HFFc6 (cell line): ENCODE measurements around the gene ENOX2. TPM values are rescaled to one million over a fixed set of nuclear protein-coding genes. Genes with fewer than 3 reads are reported as not detected.

Experiments used
- DNase-seq: peaks from one replicate; pipeline ENCODE4 v3.0.0-alpha.2; 2018
- H3K27ac Mint-ChIP-seq: 2 replicates; pipeline ENCODE4 v1.8.0; 2020; ENCODE audit warnings: mild to moderate bottlenecking, mixed read lengths
- H3K27me3 Mint-ChIP-seq: 2 replicates; pipeline ENCODE4 v1.8.0; 2021; ENCODE audit warnings: mild to moderate bottlenecking, moderate library complexity, mixed read lengths; ENCODE audit not compliant: insufficient read depth
- H3K36me3 Mint-ChIP-seq: 2 replicates; pipeline ENCODE4 v1.8.0; 2021; ENCODE audit warnings: low read depth, mixed read lengths
- H3K4me1 Mint-ChIP-seq: 2 replicates; pipeline ENCODE4 v1.8.0; 2020; ENCODE audit warnings: low read depth, mixed read lengths
- H3K4me3 Mint-ChIP-seq: 2 replicates; pipeline ENCODE4 v1.8.0; 2020; ENCODE audit warnings: mild to moderate bottlenecking, moderate library complexity, mixed read lengths
- H3K9me3 Mint-ChIP-seq: 2 replicates; pipeline ENCODE4 v1.8.0; 2020; ENCODE audit warnings: mild to moderate bottlenecking, mixed read lengths
- CTCF ChIP-seq: fragments of 200-600 bp; sonication (generic); IDR thresholded peaks from 2 replicates; pipeline ENCODE4 v1.5.0; 2021; ENCODE audit warnings: antibody characterized with exemption, mild to moderate bottlenecking
- total RNA-seq, 6 experiments: library from RNA; stranded (reverse); fragmentation: NEBNext Ultra II Directional; extraction: Animal tissue kit (Norgen Biotek cat#: 25700); gene quantifications; 2 replicates in 1 of 6; 3 replicates in 5 of 6; pipeline ENCODE4 v1.2.3, GENCODE V29; 2021

The ENOX2 gene
- total RNA-seq, 6 experiments from 2014 or later, result 10.8 to 13.5 (median 11.9) TPM

GRCh38 chrX:130705591-130705990 lies 197.4 kb downstream of the ENOX2 start:
- no peak overlapping the region for H3K27ac Mint-ChIP-seq
- H3K4me1 Mint-ChIP-seq, result no peaks in the 10 kb centered on the region; the same call in 1 of the 2 replicates
- no peaks in the 10 kb centered on the region for H3K27me3 Mint-ChIP-seq
- H3K9me3 Mint-ChIP-seq, result no peaks in the 10 kb centered on the region
- no peak overlapping the region for H3K4me3 Mint-ChIP-seq
- no peak for TF ChIP-seq CTCF
- DNase-seq, result no peak
- H3K36me3 Mint-ChIP-seq, result no peaks in the 10 kb centered on the region

GRCh38 chrX:130704053-130705038 lies 198.7 kb downstream of the ENOX2 start:
- no peaks in the 10 kb centered on the region for H3K9me3 Mint-ChIP-seq
- H3K4me3 Mint-ChIP-seq, result no peak overlapping the region
- peak; percentile 10 for DNase-seq
- no peak for TF ChIP-seq CTCF
- H3K4me1 Mint-ChIP-seq, result no peaks in the 10 kb centered on the region; the same call in 1 of the 2 replicates
- no peak overlapping the region for H3K27ac Mint-ChIP-seq
- no peaks in the 10 kb centered on the region for H3K36me3 Mint-ChIP-seq
- H3K27me3 Mint-ChIP-seq, result no peaks in the 10 kb centered on the region

DNA sequence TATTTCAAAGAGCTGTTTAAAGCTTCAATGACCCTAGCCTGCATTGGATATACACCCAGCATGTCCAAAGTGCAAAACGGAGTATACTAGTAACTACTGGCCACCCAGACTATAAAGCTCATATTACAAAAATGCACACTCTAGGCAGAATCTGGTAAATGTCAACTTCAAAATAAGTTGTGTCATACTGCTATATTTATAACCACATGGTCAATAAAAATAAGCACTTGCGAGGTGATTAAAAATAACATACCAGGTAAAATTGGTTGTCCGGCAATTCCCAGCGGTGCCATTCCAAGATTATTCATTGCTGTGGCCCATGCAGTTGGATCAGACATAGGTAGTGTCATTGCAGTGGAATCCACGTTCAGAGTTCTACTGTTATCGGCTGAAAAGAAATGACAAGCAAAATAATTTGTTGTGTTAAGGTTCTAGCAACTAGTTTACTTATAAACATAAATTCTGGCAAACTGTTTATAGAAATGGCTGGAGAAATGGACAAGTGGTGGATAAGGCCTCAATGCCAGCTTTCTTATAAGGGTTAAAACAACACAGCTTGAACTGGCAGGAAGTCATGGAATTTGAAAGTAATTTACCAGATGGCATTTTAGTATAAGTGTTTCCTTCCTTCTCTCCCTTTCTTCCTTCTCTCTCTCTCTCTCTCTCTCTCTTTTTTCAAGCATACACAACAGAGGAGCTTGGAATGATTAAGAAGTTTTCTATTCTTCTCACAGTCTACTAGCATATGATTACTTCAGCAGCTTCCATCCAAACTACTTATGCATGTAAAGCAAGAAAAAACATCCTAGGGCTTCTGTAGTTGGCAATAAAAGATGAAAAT lies 199.9 kb downstream of the ENOX2 start:
- no peaks in the 10 kb centered on the region; the same call in 1 of the 2 replicates for H3K4me1 Mint-ChIP-seq
- no peak overlapping the region for H3K4me3 Mint-ChIP-seq
- TF ChIP-seq CTCF, result no peak
- H3K36me3 Mint-ChIP-seq, result no peaks in the 10 kb centered on the region
- no peaks in the 10 kb centered on the region for H3K27me3 Mint-ChIP-seq
- DNase-seq, result peak; percentile 25
- H3K9me3 Mint-ChIP-seq, result no peaks in the 10 kb centered on the region
- no peak overlapping the region for H3K27ac Mint-ChIP-seq

- DNase-seq, result no peak
- Mint-ChIP-seq H3K36me3 (no peaks in the 10 kb centered on the region), H3K27ac (no peak overlapping the region), H3K4me3 (no peak overlapping the region), H3K27me3 (no peaks in the 10 kb centered on the region), H3K9me3 (no peaks in the 10 kb centered on the region), H3K4me1 (no peaks in the 10 kb centered on the region)
- no peak for TF ChIP-seq CTCF
Observed at GRCh38 chrX:130700629-130701028, 202.4 kb downstream of the ENOX2 start.

DNA sequence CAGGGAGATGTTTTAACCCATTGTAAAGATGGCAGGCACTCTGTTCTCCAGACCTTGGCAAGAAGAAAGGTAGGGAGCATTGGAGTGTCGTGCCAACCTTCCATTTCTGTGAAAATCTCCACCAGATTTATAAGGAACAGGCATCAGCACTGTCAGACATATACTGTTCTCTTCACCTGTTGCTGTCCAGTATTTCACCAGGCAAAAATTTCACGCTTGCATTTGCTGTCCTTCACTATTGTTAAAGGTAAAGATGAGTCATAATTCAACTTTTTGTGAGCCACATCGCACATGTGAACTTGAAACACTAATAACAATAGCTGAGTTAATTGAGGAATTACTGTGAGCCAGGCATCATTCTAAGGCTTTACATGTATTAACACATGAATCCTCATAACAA lies 203.4 kb downstream of the ENOX2 start:
- Mint-ChIP-seq H3K27me3 (no peaks in the 10 kb centered on the region), H3K36me3 (no peaks in the 10 kb centered on the region), H3K27ac (no peak overlapping the region), H3K9me3 (no peaks in the 10 kb centered on the region), H3K4me1 (no peaks in the 10 kb centered on the region), H3K4me3 (no peak overlapping the region)
- no peak for DNase-seq
- no peak for TF ChIP-seq CTCF
